KOPT-K1 (cell line): ENCODE measurements around the gene HCRTR1.

ENCODE experiments used
- H3K27ac ChIP-seq: fragments of 200-600 bp; sonication (generic); 2 replicates; pipeline ENCODE4 v1.5.1; 2016; ENCODE audit warnings: antibody characterized with exemption, mild to moderate bottlenecking, low read depth, low read length; ENCODE audit not compliant: poor library complexity, severe bottlenecking
- H3K36me3 ChIP-seq: fragments of 200-600 bp; sonication (generic); 2 replicates; pipeline ENCODE4 v1.5.1; 2017; ENCODE audit warnings: antibody characterized with exemption, mild to moderate bottlenecking, low read length, moderate library complexity; ENCODE audit not compliant: insufficient read depth
- H3K9me3 ChIP-seq: fragments of 200-600 bp; sonication (generic); 2 replicates; pipeline ENCODE4 v1.5.1; 2017; ENCODE audit warnings: antibody characterized with exemption, low read length, mild to moderate bottlenecking; ENCODE audit not compliant: insufficient read depth, poor library complexity, severe bottlenecking

Gene HCRTR1

DNA sequence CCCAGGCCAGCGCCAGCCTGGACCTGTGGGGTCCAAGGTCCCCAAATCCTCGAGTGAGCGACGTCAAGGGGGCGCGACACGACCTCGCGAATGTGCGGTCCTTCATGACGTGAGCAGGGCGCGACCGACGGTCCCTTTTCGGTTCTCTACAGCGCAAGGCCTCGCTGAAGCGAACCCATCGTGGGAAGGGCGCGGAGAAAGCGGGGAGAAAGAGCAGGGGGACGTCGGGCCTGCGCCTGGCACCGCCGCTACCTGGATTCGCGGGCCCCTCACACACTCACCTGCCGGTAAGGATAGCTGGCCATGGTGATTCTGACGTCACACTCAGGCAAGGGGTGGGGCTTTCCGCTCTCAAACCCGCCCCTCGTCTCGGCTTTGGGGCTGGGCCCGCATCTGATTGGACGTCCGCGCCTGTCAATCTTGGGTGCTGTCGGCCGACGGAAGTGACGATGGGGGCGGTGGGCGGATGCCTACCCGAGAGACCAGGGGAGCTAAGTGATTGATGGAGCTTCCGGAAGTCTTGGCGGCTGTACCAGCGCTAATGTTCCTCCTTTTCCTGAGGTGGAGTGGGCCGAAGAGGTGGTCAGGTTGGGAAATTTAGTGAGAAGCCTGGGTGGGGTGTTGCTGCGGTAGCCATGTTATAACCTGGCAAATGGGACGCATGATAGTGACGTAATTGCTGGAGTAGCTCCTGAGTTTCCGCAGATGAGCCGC is 27.2 kb downstream of the HCRTR1 start, which contains the start of gene PEF1:
Gene PEF1 (minus strand): TSS at position 317 of the 714 bp plus-strand sequence. CDS start 12 bp downstream, at position 305.
- peak within 1 kb of the TSS; percentile 88 for H3K27ac ChIP-seq
- H3K36me3 ChIP-seq, result no peaks in the 10 kb centered on the region
- H3K9me3 ChIP-seq, result no peaks in the 10 kb centered on the region

DNA sequence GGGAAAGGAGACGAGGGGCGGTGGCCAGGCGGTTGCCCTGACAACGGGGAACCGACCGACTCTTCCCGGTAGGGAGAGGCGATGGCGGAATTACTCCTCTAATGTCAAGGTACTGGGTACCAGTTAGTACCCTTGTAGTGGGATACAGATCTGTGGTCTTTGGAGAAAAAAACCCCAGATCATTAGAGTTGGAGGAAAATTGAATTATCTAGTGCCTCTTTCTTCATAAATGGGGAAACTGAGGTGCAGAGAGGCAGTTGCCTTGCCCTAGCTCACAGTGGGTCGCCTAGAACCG is 27.7 kb downstream of the HCRTR1 start:
- Histone ChIP-seq H3K9me3 (no peaks in the 10 kb centered on the region), H3K36me3 (no peaks in the 10 kb centered on the region), H3K27ac (peak overlapping the region; percentile 88)

DNA sequence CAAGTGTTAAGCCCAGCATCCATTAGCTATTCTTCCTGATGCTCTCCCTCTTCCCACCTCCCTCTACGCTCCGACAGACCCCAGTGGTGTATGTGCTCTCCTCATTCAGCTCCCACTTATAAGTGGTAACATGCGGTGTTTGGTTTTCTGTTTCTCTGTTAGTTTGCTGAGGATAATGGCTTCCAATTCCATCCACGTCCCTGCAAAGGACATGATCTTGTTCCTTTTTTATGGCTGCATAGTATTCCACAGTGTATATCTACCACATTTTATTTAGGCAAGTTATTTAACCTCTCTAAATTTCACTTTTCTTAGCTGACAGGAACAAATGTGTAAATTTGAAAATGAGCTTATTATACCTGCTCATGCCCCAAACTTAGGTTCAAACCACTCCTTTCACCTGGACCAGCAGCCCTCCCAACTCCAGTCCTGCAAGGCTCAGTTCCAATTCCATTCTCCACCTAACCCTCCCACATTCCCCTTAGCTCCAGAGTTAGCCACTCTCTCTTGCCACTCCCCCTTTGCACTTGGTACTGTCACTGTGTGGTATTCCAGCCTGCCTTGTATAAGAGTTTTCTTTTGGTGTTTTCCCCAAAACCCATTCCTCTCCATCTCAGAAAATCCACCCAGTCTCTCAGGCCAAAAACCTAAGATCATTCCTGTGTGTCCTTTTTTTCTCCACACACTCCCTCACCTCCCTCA is 28.9 kb downstream of the HCRTR1 start:
- Histone ChIP-seq H3K9me3 (no peaks in the 10 kb centered on the region), H3K36me3 (no peaks in the 10 kb centered on the region), H3K27ac (no peak overlapping the region)

DNA sequence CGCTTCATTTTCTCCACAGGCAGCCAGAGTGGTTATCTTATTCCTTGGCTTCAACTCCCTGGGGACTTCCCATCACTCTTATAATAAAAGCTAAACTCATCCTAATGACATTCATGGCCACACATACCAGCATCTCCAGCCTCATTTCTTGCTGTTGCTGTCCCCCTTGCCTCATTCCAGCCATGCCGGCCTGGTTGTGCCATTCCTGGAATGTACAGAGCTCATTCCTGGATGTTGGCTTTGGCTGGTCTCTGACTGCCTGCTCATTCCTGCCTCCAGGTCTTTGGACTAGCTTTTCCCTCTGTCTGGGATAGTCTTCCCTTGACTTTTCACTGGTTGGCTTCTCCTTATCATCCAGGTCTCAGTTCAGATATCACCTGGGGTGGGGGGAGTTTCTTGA is 29.6 kb downstream of the HCRTR1 start:
- Histone ChIP-seq H3K27ac (no peak overlapping the region), H3K36me3 (no peaks in the 10 kb centered on the region), H3K9me3 (no peaks in the 10 kb centered on the region)

DNA sequence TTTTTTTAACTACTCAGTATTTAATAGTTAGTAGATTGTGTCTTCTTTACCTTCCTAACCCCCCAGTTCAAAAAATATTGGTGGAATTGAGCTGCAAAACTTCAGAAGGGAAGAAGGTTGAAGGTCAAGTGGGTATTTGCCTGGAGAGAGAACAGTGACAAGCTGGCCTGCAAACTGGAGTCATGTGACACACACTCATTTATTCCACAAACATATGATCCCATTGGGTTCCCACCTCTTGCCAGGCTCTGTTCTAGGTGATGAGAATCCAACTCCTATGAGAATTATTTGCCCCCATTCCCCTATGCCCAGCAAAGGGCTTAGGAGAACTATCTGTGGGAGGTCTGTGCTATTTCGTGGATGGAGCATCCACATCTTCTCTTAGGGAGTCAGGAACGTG is 30.7 kb downstream of the HCRTR1 start:
- no peaks in the 10 kb centered on the region for H3K9me3 ChIP-seq
- H3K36me3 ChIP-seq, result no peaks in the 10 kb centered on the region
- H3K27ac ChIP-seq, result no peak overlapping the region

DNA sequence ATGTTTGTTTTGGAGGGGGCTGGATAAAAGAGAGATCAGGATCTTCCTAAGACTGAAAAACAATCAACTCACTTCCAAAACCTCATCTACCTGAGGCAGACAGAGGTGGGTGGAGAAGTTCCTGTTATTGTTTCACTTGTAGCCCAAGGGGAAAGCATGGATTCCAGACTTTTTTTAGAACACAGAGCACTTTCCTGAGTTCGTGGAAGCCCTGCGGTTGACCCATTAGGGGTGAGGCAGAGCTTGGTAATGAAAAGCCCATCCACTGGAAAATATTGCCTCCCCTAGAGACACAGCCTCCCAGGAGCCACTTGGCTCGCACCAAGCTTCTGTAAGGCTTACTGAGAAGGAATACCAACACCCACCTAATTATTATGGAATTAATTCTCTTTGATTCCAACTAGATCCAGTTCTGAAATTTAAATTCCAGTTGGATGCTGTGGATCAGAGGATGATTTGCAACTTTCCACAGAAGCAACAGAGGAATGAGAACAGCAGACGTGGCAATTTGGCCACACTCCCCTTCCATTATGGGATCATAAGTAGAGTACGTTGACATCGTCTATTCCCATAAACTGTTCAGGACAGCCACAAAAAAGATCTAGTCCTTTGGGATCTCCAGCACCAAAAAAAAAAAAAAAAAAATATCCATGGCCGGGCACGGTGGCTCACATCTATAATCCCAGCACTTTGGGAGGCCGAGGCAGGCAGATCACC is 31.3 kb downstream of the HCRTR1 start:
- H3K27ac ChIP-seq, result no peak overlapping the region

DNA sequence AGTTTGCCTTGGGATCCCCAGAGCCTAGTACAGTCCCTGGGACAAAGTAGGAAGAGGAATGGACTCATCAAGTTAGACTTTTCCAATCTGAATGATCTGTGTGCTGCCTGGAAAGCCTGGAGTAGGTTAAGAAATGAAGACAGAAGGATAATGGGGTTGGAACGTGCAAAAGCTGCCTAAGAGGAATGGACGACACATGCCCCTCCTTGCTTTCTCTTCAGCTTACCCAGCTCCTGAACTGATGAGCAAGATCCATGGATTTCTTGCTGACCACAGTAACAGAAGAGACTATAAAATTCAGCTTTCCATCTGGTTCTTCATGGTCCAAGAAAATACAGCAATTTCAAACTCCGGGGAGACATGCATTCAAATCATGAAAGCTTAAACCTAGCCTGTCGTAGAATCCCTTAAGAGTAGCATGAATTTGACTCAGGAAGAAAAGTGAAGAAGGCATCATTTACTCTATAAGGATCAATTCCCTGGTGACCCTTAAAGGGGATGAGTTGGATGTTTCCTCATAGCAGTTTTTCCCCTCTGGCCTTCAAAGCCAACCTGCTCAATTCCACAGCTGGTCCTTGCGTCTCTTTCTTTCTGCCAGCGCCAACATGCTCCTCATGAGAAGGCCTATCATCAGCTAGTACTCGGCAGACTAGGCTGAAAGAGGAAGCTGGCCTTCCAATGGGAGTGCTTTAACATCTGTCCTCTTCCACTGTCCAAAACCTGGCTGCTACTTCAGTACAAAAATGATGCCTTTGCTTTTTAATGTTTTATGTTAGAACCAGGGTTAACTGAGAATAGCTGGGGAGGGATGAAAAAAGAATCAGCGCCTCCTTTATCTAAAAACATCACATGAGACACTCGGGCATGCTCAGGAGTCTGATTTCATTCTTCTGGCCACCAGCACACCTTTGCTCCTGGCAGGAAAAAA is 32.9 kb downstream of the HCRTR1 start:
- Histone ChIP-seq H3K27ac (no peak overlapping the region), H3K9me3 (no peaks in the 10 kb centered on the region), H3K36me3 (no peaks in the 10 kb centered on the region)

More for the DNA sequence above, 31.3 kb downstream of the HCRTR1 start:
- Histone ChIP-seq H3K36me3 (no peaks in the 10 kb centered on the region), H3K9me3 (no peaks in the 10 kb centered on the region)

DNA sequence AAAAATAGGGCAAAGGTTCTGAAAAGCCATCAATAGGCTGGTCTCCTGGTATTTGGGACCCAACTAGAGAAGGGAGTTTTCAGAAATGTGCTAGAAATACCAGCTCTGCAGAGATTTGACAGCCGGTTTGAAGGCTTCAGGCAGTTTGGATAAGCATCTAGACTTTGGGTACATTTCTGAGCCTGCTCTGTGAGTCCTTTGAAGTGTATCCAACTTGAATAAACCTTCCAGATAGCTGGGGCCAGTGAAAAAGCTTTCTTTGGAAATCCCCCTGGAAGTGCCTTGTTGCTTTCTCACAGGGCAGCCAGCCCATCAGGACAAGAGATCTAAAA is 33.6 kb downstream of the HCRTR1 start:
- Histone ChIP-seq H3K9me3 (no peaks in the 10 kb centered on the region), H3K27ac (no peak overlapping the region), H3K36me3 (no peaks in the 10 kb centered on the region)

DNA sequence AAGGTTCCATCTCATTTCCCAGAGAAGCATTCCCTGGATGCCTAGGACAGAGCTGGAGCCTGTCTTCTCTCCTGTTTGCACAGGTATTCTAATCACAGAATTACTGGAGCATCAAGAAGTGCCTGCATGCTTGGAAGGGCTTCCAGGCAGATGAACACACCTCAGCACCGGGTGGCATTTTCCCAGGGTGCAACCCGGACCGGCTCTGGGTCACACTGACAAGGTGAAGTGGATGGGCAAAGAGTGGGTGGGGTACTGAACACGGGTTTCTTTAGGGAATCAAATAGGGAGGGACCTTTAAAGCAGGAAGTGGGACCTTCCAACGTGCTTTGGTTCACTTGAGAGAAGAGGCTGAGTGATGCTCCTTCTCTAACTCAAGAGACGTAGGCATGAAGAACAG is 34.3 kb downstream of the HCRTR1 start:
- no peaks in the 10 kb centered on the region for H3K9me3 ChIP-seq
- no peaks in the 10 kb centered on the region for H3K36me3 ChIP-seq
- H3K27ac ChIP-seq, result no peak overlapping the region

DNA sequence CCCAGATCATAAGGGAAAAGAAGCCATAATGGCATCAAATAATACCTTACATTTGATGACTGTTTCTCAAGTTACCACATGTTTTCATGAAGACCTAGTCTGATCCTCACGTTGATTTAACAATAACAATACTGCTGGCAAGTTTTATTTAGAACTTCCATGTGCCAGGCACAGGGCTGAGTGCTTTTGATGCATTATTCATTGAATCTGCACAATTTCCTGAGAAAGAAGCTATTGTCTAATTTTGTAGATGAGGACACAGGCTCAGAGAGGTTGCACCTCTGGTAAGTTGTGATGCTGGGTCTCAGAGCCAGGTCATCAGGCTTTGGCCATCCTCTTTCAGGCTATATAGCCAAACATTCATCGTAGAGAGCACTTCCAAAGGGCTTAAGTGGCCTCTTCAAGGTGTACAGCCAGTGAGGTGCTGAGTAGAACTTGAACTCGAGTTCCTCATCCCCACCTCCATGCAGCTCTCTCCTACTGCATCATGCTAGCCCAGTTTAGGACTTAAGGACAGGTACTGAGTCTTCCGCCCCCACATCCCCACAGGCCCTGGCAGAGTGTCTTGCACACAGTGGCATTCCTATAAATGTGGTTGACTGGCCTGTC is 35.5 kb downstream of the HCRTR1 start:
- H3K9me3 ChIP-seq, result no peaks in the 10 kb centered on the region
- no peaks in the 10 kb centered on the region for H3K36me3 ChIP-seq
- no peak overlapping the region for H3K27ac ChIP-seq

DNA sequence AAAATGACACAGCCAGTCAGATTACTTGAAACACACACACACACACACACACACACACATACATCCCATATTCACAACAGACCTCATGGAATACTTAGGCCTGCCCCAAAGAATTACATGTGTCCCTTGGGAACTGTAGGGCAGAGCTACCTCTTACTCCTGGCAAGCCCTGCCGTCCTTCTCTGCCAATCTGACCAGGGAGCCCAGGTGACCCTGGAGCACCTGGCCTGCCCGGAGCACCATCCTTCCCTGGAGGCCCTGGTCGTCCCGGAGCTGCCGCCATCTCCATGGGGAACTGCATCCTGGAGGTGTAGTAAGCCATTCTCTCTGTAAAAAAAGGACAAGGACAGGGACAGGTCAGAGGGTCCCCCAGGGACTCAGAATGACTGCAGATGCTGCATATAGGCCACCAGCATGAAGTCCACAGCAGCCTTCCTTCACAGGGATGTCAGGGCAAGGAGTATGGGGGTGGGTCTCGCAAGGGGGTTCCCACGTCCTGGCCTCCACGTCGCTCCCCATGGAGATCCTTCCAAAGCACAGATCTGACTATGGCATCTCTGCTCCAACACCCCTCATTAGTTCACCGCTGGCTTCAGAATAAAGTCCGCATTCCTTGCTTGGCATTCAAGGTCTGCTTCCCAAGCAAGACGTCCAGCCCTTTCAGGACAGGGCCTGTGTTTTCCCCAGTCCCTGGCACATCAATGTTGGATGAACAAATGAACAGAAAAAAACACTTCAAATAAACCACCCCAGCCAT is 36.4 kb downstream of the HCRTR1 start:
- Histone ChIP-seq H3K36me3 (no peaks in the 10 kb centered on the region), H3K27ac (no peak overlapping the region), H3K9me3 (no peaks in the 10 kb centered on the region)

DNA sequence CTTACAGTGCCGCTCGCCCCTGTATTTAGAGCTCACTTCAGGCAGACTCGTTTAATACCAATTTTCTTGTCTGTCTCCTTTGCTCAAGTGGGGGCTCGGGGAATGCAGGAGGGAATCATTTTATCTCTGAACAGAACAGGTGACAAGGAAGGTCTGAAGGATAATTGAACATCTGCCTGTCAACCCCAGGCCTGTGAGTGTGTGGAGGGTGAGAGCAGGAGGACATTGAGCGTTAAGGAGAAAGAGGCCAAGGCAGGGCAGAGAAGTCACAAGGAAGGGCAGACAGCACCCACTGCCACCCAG is 36.9 kb downstream of the HCRTR1 start:
- H3K27ac ChIP-seq, result no peak overlapping the region
- no peaks in the 10 kb centered on the region for H3K9me3 ChIP-seq
- H3K36me3 ChIP-seq, result no peaks in the 10 kb centered on the region

DNA sequence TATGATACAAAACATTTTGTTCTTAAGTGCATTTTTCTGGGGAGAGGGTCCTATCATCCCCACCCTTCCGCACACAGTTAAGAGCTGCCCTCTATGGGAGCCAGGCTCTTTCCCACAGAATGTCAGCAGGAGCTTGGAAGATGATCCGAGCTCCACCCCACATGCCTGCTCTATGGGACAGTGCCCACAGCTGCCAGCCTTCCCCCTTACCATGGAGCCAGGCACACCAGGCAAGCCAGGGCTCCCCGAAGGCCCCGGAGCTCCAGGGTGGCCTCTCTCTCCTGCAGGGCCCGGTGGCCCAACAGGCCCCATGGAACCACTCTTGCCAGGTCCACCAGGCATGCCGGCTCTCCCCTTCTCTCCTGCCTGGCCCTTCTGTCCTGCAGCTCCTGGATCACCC is 37.6 kb downstream of the HCRTR1 start:
- Histone ChIP-seq H3K36me3 (no peaks in the 10 kb centered on the region), H3K27ac (no peak overlapping the region), H3K9me3 (no peaks in the 10 kb centered on the region)

DNA sequence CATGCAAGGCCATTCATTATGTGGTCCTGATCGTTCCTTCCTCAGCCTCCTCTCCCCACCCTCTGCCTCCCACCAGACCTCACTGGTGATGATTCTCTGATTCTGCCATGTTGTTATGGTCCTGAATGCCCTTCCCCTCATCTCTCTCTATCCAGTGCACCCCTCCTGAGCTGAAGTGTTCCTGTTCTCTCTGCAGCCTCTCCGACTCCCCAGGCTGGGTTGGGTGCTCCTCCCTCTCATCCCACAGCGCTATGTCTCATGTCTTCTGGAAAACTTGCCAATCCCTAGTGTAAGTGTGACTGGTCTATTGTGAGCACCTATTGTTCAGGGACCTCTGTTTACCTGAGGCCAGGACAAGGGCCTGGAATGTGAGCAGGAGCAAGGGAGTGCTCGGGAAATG is 38.3 kb downstream of the HCRTR1 start:
- Histone ChIP-seq H3K27ac (no peak overlapping the region), H3K9me3 (no peaks in the 10 kb centered on the region), H3K36me3 (no peaks in the 10 kb centered on the region)
